NCI-H510A (cell line): ENCODE measurements around the gene CADM1.

ENCODE experiments used
- DNase-seq: peaks from one replicate; lab custom pipeline; 2025; lab: John Stamatoyannopoulos, UW

CADM1 gene

GRCh38 chr11:115148101-115148500 is 356.1 kb downstream of the CADM1 start:
- DNase-seq, result no peak

DNA sequence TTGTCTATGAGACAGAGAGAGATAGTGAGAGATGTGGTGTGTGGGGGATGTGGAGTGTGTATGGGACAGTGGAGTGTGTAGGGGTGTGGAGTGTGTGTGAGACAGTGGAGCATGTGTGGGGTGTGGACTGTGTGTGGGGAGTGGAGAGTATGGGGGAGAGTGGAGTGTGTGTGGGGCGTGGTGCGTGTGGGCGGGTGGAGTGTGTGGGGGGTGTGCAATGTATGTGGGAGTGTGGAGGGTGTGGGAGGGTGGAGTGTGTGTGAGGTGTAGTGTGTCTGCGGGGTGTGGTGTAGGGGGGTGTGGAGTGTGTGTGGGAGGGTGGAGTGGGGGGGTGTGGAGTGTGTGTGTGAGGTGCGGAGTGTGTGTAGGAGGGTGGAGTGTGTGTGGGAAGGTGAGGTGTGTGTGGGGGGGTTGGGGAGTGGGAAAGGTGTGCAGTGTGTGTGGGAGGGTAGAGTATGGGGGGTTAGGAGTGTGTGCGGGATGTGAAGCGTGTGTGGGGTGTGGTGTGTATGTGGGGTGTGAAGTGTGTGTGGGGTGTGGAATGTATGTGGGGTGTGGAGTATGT is 356.9 kb downstream of the CADM1 start:
- no peak for DNase-seq

GRCh38 chr11:115146425-115146824 is 357.8 kb downstream of the CADM1 start:
- DNase-seq, result no peak

- no peak for DNase-seq
These were observed 358.9 kb downstream of the CADM1 start for GRCh38 chr11:115145324-115145723.

DNA sequence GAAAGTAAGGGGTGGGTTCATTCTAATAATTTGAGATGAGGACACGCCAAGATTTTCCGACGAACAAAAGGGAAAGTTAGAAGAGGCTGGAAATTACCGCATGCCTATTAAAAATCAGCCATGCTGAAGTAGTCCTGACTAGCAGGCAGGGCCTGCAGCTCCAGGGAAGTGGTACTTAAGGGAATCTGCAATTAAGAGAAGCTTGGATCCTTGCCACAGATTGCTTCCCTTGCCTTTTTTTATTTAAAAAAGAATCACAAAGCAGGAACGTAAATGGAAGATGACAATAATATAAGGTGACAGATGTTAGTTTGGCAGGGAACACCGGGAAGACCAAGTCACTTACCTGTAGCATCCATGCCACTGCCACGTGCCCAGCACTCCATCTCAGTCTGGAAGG is 359.3 kb downstream of the CADM1 start:
- DNase-seq, result no peak

DNA sequence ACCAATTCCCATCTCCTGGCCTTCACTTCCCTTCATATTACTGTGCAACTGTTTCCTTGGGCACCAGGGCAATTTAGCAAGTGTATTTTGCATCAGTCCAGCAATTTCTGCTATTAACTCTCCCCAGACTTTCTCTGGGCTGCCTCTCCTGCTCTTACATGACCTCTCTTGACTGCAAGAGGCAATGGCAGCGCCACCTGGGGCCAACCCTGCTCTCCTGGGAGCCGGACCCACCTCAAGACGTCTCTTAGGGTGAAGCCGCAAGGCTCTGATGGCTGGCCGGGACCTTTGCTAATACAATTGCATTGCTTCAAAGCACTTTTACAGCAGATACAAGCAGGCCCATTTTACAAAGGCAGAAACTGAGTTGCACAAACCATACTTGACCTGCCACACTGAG is 360.2 kb downstream of the CADM1 start:
- no peak for DNase-seq

- DNase-seq, result no peak
These were observed 362.7 kb downstream of the CADM1 start for GRCh38 chr11:115141231-115142114.

GRCh38 chr11:115135936-115136335 is 368.3 kb downstream of the CADM1 start:
- no peak for DNase-seq

DNA sequence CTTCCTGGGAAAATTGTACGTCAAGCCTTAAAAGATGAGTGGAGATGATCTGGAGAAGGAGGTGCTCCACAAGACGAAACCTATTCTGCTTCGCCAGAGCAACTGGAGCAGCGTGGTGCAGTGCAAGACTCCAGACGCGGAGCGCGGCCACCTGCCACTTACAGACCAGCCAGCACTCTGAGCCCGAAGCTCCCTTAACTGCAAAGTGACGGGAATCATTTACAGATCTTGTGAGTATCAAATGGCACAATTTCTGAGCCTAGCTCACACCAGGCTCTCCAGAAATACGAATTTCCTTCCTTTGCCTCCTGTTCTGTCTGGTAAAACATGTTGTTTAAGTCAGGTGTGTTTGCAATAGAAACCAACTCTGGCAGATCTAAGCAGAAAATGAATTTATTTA is 369.3 kb downstream of the CADM1 start:
- no peak for DNase-seq

GRCh38 chr11:115133475-115134209 is 370.6 kb downstream of the CADM1 start:
- no peak for DNase-seq

- DNase-seq, result no peak
These were observed 371.6 kb downstream of the CADM1 start for GRCh38 chr11:115132436-115133228.

- no peak for DNase-seq
These were observed 374.5 kb downstream of the CADM1 start for GRCh38 chr11:115129473-115130289.

GRCh38 chr11:115128226-115128625 is 376.0 kb downstream of the CADM1 start:
- no peak for DNase-seq

GRCh38 chr11:115127790-115128189 is 376.4 kb downstream of the CADM1 start:
- no peak for DNase-seq

DNA sequence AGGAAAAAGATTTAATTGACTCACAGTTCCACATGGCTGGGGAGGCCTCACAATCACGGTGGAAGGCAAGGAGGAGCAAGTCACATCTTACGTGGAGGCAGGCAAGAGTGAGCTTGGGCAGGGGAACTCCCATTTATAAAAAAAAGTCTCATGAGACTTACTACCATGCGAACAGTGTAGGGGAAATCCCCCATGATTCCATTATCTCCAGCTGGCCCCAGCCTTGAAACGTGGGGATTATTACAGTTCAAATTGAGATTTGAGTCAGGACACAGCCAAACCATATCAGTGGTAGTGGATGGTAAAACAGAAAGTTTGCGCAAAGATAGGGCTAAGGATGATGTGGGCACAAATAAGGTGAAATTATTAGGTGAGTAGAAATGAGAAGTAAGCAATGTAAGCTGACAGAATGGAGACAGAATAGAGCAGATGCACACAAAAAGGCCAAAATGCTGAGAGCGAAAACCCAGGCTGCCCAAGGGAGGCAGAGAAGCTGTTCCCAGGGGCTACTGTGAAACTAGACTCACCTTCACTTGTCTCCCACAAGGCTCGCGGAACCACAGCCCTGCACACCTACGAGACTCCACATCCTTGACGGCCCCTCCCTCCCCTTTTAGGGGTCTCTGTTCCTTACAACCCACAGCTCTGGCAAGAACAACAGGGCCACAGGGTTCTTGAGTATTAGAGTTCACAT is 377.6 kb downstream of the CADM1 start:
- no peak for DNase-seq

- DNase-seq, result no peak
These were observed 378.1 kb downstream of the CADM1 start for GRCh38 chr11:115126092-115126491.

DNA sequence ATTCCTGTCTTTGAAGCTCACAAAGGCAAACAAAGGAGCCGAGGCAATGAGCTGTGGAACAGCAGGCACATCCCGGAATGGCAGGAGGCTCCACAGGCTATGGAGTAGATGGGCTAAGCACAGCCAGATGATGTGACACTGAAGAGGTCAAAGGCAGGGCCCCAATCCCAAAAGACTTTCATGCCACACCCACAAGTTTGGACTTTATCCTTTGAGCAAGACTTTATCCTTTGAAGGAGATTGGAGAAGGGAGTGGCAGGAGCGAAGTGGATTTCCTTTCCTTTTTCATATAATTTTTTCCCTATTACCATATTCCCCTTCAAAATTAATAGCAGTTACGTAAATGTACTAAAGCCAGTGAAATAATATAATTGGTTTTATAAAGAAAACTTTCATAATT is 379.4 kb downstream of the CADM1 start:
- DNase-seq, result no peak

GRCh38 chr11:115123641-115124040 is 380.6 kb downstream of the CADM1 start:
- no peak for DNase-seq

GRCh38 chr11:115122274-115122673 is 381.9 kb downstream of the CADM1 start:
- DNase-seq, result no peak
